ENCODE measurements around the gene TRDN.
A peak's percentile ranks its signal among the peaks of the same experiment; 100 is the strongest.

The TRDN gene

GRCh38 chr6:123547216-123547978 is 89.4 kb downstream of the TRDN start:
- Histone ChIP-seq H3K4me1 (no peaks in the 10 kb centered on the region), H3K27me3 (no peaks in the 10 kb centered on the region), H4K20me1 (no peaks in the 10 kb centered on the region), H3K36me3 (no peaks in the 10 kb centered on the region), H3K4me3 (no peak overlapping the region), H3K4me2 (no peak overlapping the region), H3K9ac (no peak overlapping the region), H3K9me3 (no peaks in the 10 kb centered on the region), H3K27ac (no peak overlapping the region)
- TF ChIP-seq Cebpa-rat (IDR thresholded peaks at IDR 0.05) = no peak

GRCh38 chr6:123546537-123546936 is 90.2 kb downstream of the TRDN start:
- no peaks in the 10 kb centered on the region for H3K36me3 ChIP-seq
- no peaks in the 10 kb centered on the region for H3K9me3 ChIP-seq
- TF ChIP-seq Cebpa-rat (IDR thresholded peaks at IDR 0.05) = no peak
- H3K9ac ChIP-seq = no peak overlapping the region
- H3K4me1 ChIP-seq = no peaks in the 10 kb centered on the region
- H4K20me1 ChIP-seq = no peaks in the 10 kb centered on the region
- no peak overlapping the region for H3K4me2 ChIP-seq
- H3K27ac ChIP-seq = no peak overlapping the region
- no peaks in the 10 kb centered on the region for H3K27me3 ChIP-seq
- H3K4me3 ChIP-seq = no peak overlapping the region

GRCh38 chr6:123541462-123541861 is 95.3 kb downstream of the TRDN start:
- TF ChIP-seq Cebpa-rat (IDR thresholded peaks at IDR 0.05) = no peak
- Histone ChIP-seq H4K20me1 (no peaks in the 10 kb centered on the region), H3K9me3 (no peaks in the 10 kb centered on the region), H3K4me1 (no peaks in the 10 kb centered on the region), H3K27me3 (no peaks in the 10 kb centered on the region), H3K36me3 (no peaks in the 10 kb centered on the region), H3K27ac (no peak overlapping the region), H3K9ac (no peak overlapping the region), H3K4me2 (no peak overlapping the region), H3K4me3 (no peak overlapping the region)

GRCh38 chr6:123533862-123534648 is 102.7 kb downstream of the TRDN start:
- Histone ChIP-seq H3K9me3 (no peaks in the 10 kb centered on the region), H3K27ac (no peak overlapping the region), H3K9ac (no peak overlapping the region), H3K4me1 (peaks cover 9% of the 10 kb centered on the region), H3K4me3 (no peak overlapping the region), H3K4me2 (no peak overlapping the region), H3K36me3 (no peaks in the 10 kb centered on the region), H3K27me3 (no peaks in the 10 kb centered on the region), H4K20me1 (no peaks in the 10 kb centered on the region)
- no peak for TF ChIP-seq Cebpa-rat (IDR thresholded peaks at IDR 0.05)

GRCh38 chr6:123529843-123530242 is 106.9 kb downstream of the TRDN start:
- no peak overlapping the region for H3K27ac ChIP-seq
- 0 out of 2 replicates have a peak, but pooled peaks cover 5% of the 10 kb centered on the region for H3K9me3 ChIP-seq
- H3K27me3 ChIP-seq = no peaks in the 10 kb centered on the region
- TF ChIP-seq Cebpa-rat (IDR thresholded peaks at IDR 0.05) = no peak
- peak overlapping the region; percentile 81 for H3K4me2 ChIP-seq
- H3K36me3 ChIP-seq = no peaks in the 10 kb centered on the region
- peaks cover 39% of the 10 kb centered on the region for H3K4me1 ChIP-seq
- H3K4me3 ChIP-seq = no peak overlapping the region
- no peak overlapping the region for H3K9ac ChIP-seq
- no peaks in the 10 kb centered on the region for H4K20me1 ChIP-seq

GRCh38 chr6:123529058-123529457 is 107.7 kb downstream of the TRDN start:
- Histone ChIP-seq H3K4me2 (peak overlapping the region; percentile 81), H3K9me3 (0 out of 2 replicates have a peak, but pooled peaks cover 5% of the 10 kb centered on the region), H3K27me3 (no peaks in the 10 kb centered on the region), H3K4me3 (peak overlapping the region; percentile 37; the same call in 1 of the 2 replicates), H4K20me1 (no peaks in the 10 kb centered on the region), H3K36me3 (no peaks in the 10 kb centered on the region), H3K9ac (no peak overlapping the region), H3K4me1 (peaks cover 39% of the 10 kb centered on the region), H3K27ac (peak overlapping the region; percentile 48; the same call in 1 of the 2 replicates)
- TF ChIP-seq Cebpa-rat (IDR thresholded peaks at IDR 0.05) = no peak

GRCh38 chr6:123527406-123527805 is 109.3 kb downstream of the TRDN start:
- H3K9ac ChIP-seq = no peak overlapping the region
- no peak overlapping the region for H3K27ac ChIP-seq
- peaks cover 39% of the 10 kb centered on the region for H3K4me1 ChIP-seq
- no peak overlapping the region for H3K4me3 ChIP-seq
- H3K27me3 ChIP-seq = no peaks in the 10 kb centered on the region
- H4K20me1 ChIP-seq = no peaks in the 10 kb centered on the region
- H3K4me2 ChIP-seq = peak overlapping the region; percentile 28
- H3K36me3 ChIP-seq = no peaks in the 10 kb centered on the region
- no peak for TF ChIP-seq Cebpa-rat (IDR thresholded peaks at IDR 0.05)
- 0 out of 2 replicates have a peak, but pooled peaks cover 5% of the 10 kb centered on the region for H3K9me3 ChIP-seq

GRCh38 chr6:123526128-123526527 is 110.6 kb downstream of the TRDN start:
- Histone ChIP-seq H3K27me3 (no peaks in the 10 kb centered on the region), H3K9me3 (0 out of 2 replicates have a peak, but pooled peaks cover 5% of the 10 kb centered on the region), H3K4me2 (peak overlapping the region; percentile 43; the same call in 1 of the 2 replicates), H3K27ac (no peak overlapping the region), H3K36me3 (no peaks in the 10 kb centered on the region), H4K20me1 (no peaks in the 10 kb centered on the region), H3K4me1 (peaks cover 39% of the 10 kb centered on the region), H3K4me3 (no peak overlapping the region), H3K9ac (no peak overlapping the region)
- TF ChIP-seq Cebpa-rat (IDR thresholded peaks at IDR 0.05) = no peak

- Histone ChIP-seq H3K9me3 (0 out of 2 replicates have a peak, but pooled peaks cover 5% of the 10 kb centered on the region), H3K27me3 (no peaks in the 10 kb centered on the region), H3K9ac (no peak overlapping the region), H4K20me1 (no peaks in the 10 kb centered on the region), H3K4me2 (no peak overlapping the region), H3K4me3 (no peak overlapping the region), H3K27ac (no peak overlapping the region), H3K4me1 (peaks cover 37% of the 10 kb centered on the region), H3K36me3 (no peaks in the 10 kb centered on the region)
- TF ChIP-seq Cebpa-rat (IDR thresholded peaks at IDR 0.05) = no peak
Measured at GRCh38 chr6:123524781-123525180, 112.0 kb downstream of the TRDN start.

- H3K9me3 ChIP-seq = 0 out of 2 replicates have a peak, but pooled peaks cover 2% of the 10 kb centered on the region
- no peak for TF ChIP-seq Cebpa-rat (IDR thresholded peaks at IDR 0.05)
- H3K9ac ChIP-seq = no peak overlapping the region
- H4K20me1 ChIP-seq = no peaks in the 10 kb centered on the region
- H3K4me2 ChIP-seq = no peak overlapping the region
- no peak overlapping the region for H3K4me3 ChIP-seq
- no peaks in the 10 kb centered on the region for H3K36me3 ChIP-seq
- H3K27me3 ChIP-seq = no peaks in the 10 kb centered on the region
- no peaks in the 10 kb centered on the region for H3K4me1 ChIP-seq
- no peak overlapping the region for H3K27ac ChIP-seq
Measured at GRCh38 chr6:123520217-123520616, 116.5 kb downstream of the TRDN start.
